Omental fat pad (tissue), 4 donors: ENCODE data around the gene RAI1. TPM values are rescaled to one million over a fixed set of nuclear protein-coding genes. Genes with fewer than 3 reads are reported as not detected.
A peak's percentile ranks its signal among the peaks of the same experiment; 100 is the strongest.

Experiments used
- ATAC-seq: fragments of 150-250 bp; one replicate; pipeline ENCODE4 v1.9.1; 2016; ENCODE audit warnings: mild to moderate bottlenecking, moderate library complexity; ENCODE audit not compliant: low FRiP score
- DNase-seq: peaks from one replicate; pipeline ENCODE4 v3.0.0-alpha.2; 2019; ENCODE audit warnings: low spot score
- CTCF ChIP-seq, 3 donors: fragments of 450-650 bp; IDR thresholded peaks; one replicate each; pipeline ENCODE4 v1.5.1; 2016 to 2017; ENCODE audit warnings: antibody characterized with exemption in 3 of 3, mild to moderate bottlenecking in 3 of 3, moderate library complexity in 2 of 3
- total RNA-seq, 4 donors: library from RNA; depleted of rRNA; stranded (reverse); fragments of >200 nt; gene quantifications; one replicate each; pipeline ENCODE4 v1.1.0, GENCODE V29; 2016

The RAI1 gene
- total RNA-seq, 4 donors from 2014 or later, result 6.7 to 30.6 (median 8.5) TPM

GRCh38 chr17:17789410-17789809 lies 108.2 kb downstream of the RAI1 start:
- TF ChIP-seq CTCF (IDR thresholded peaks at IDR 0.05), result no peak
- DNase-seq (no peak), ATAC-seq (no peak)

- no peak for DNase-seq
- ATAC-seq, result no peak
- no peak for TF ChIP-seq CTCF (IDR thresholded peaks at IDR 0.05)
Observed at GRCh38 chr17:17789828-17790636, 108.8 kb downstream of the RAI1 start.

GRCh38 chr17:17790637-17791464 lies 109.6 kb downstream of the RAI1 start:
- TF ChIP-seq CTCF (IDR thresholded peaks at IDR 0.05), result no peak
- no peak for DNase-seq
- ATAC-seq, result no peak

GRCh38 chr17:17792037-17792550 lies 110.8 kb downstream of the RAI1 start:
- DNase-seq (no peak), ATAC-seq (no peak)
- TF ChIP-seq CTCF (IDR thresholded peaks at IDR 0.05), result no peak

GRCh38 chr17:17792551-17793377 lies 111.5 kb downstream of the RAI1 start:
- no peak for TF ChIP-seq CTCF (IDR thresholded peaks at IDR 0.05)
- DNase-seq (no peak), ATAC-seq (peak; percentile 67)

GRCh38 chr17:17793378-17794214 lies 112.3 kb downstream of the RAI1 start:
- TF ChIP-seq CTCF (IDR thresholded peaks at IDR 0.05), result no peak
- DNase-seq (no peak), ATAC-seq (no peak)
